ENCODE results near the gene PLCL1.

Gene PLCL1

GRCh38 chr2:198060277-198060676, 255.9 kb downstream of the PLCL1 start:
- DNase-seq (ENCODE audit: low spot score): no peak

GRCh38 chr2:198062826-198063225, 258.4 kb downstream of the PLCL1 start:
- DNase-seq (ENCODE audit: low spot score): no peak

DNA sequence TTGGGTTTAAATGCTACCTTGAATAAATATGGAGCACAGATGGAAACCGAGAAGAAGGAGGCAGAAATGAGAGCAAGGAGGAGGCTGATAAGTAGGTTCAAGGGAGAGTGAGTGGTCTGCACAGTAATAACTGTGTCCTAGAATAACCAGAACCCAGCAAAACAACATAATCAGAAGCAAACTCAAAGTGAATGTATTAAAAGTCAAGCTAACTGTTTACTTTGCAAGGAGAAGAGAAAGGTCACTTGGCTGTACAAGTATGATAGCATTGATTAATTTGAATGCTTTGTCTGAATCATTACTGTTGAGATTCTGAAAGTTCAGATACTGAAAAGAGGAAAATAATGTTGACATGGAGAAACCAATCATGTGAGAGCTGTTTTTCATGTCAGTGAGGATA, 258.8 kb downstream of the PLCL1 start:
- DNase-seq (ENCODE audit: low spot score): no peak

DNA sequence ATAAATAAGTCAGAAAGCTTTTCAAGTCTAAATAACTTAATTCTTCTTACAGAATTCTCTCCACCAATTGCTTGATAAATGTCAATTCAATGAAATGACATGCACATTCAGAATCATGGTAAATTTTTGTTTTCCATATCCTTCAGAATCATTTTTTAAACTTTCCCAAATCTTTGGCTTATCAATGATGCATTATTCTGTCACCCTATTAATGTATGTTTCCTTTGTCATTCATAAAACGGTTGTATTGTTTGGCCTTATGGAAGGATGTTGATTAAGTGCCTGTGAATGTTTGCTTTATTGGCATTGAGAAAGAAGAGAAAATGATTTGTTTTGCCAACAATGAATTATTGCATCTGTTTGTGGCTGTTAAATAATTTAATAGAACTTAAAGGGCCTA, 260.9 kb downstream of the PLCL1 start:
- DNase-seq (ENCODE audit: low spot score): no peak

DNA sequence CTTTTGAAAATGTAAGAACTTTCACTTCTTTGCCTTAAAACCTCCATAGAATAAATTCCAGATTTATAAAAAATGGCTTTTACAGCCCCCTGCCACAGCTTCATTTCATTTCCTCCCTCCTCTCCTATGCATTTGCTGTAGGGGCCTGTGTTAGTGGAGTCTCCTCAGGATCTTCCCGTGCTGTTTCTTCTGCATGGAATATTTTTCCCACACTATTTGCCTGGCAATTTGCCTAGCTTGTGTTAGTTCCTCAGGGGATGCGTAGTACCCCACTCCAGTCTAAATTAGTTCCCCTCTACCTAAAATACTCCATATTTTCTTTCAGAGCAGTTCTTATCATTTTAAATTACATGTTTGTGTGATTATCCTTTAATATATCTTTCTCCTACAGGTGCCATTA, 262.2 kb downstream of the PLCL1 start:
- no peak for DNase-seq (ENCODE audit: low spot score)

DNA sequence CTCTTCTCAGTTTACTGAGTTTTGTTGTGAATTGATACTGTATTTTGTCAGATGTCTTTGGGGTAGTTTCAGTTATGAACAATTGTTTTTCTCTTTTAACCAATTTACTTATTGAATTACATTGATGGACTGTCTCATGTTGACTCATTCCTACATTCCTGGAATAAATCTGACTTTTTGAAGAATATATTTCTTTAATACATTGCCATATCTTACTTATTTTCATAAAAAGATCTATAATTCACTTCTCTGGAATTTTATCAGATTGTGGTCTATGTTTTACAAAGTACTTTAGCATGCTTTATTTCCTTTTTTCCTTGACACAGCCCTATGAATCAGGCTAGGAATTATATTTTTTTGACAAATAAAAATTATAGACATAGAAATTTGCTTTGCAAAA, 268.3 kb downstream of the PLCL1 start:
- DNase-seq (ENCODE audit: low spot score): no peak

DNA sequence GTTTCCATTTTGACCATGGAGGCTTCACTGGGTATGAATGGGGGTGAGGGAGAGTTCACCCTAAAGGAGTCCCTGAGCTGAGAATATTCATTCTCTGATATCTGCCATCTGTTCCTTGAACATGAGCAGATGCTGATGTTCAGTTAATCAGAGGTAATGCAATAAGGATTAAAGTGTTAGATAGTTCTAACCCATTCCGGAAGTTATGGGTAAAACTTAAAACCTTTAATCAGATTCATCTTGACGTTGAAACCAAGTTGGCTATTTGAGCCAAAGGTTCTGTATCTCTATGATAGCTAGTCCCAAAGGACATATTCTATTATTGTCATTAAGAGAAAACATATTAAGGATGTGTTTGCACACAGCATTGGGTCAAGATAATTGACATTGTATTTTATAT, 268.9 kb downstream of the PLCL1 start:
- DNase-seq (ENCODE audit: low spot score): no peak

DNA sequence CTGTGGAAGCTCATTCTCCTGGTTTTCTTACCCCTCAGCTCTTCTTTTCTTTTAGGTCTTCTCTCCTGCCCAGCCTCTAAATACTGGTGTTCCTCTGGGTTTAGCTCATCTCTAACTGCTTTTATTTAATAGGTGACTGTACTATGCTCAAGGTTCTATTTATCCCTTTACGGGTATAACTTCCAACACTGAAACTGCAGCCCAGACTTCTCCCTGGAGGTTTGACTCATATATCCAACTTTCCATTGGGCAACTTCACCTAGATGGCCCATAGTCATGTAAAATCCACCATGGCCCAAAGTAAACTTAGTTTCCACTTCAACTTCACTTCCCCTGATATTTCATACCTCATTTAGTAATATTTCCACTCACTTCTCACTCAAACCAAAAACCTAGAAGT, 273.1 kb downstream of the PLCL1 start:
- DNase-seq (ENCODE audit: low spot score): no peak

GRCh38 chr2:198080879-198081765, 276.7 kb downstream of the PLCL1 start:
- DNase-seq (ENCODE audit: low spot score): no peak

DNA sequence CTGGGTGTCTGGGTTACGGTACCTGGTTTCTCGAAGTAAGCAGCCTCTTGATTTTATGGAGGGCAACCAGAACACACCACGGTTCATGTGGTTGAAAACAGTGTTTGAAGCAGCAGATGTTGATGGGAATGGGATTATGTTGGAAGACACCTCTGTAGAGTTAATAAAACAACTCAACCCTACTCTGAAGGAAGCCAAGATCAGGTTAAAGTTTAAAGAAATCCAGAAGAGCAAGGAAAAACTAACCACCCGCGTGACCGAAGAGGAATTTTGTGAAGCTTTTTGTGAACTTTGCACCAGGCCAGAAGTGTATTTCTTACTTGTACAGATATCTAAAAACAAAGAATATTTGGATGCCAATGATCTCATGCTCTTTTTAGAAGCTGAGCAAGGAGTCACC, 279.8 kb downstream of the PLCL1 start:
- DNase-seq (ENCODE audit: low spot score): no peak

GRCh38 chr2:198096002-198096401, 291.6 kb downstream of the PLCL1 start:
- no peak for DNase-seq (ENCODE audit: low spot score)

- no peak for DNase-seq (ENCODE audit: low spot score)
These were observed 292.6 kb downstream of the PLCL1 start for GRCh38 chr2:198096965-198097364.

- DNase-seq (ENCODE audit: low spot score): no peak
These were observed 293.2 kb downstream of the PLCL1 start for GRCh38 chr2:198097630-198098029.

DNA sequence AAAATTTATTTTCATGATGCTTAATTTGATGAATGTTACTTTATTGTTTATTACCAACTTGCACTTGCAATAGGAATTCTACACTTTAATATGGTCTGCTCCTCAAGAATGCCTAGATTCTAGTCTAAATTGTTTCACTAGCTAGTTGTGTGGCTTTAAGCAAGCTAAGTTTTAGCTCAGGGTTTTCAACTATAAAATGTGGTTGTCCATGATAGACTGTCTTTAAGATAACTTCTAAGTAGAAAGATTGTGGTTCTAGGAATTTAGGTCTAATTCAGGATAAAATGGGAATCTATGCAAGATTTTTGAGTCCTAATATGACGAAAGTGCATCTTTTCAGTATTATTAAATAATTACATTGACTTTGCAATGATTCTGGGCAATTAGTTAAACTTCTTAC, 294.0 kb downstream of the PLCL1 start:
- no peak for DNase-seq (ENCODE audit: low spot score)

GRCh38 chr2:198098918-198099317, 294.5 kb downstream of the PLCL1 start:
- DNase-seq (ENCODE audit: low spot score): no peak

DNA sequence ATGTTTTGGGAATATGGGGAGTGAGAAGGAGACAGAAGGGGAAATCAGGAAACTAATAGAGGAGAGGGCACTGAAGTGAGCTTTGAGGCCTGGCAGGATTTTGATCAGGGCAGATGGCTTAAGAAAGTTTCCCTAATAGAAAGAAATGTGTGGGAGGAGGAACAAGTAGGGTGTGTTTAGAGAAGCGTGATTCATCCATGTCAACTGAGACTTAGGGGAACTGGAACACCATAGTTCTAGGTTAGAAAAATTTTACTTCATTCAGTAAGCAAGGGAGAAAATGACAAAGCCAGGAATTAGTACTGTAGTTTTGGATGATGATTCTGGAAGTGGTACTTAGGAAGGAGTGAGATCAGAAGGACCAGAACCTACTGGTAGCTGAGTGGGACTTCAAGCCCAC, 296.0 kb downstream of the PLCL1 start:
- DNase-seq (ENCODE audit: low spot score): no peak

GRCh38 chr2:198101688-198102087, 297.3 kb downstream of the PLCL1 start:
- no peak for DNase-seq (ENCODE audit: low spot score)

DNA sequence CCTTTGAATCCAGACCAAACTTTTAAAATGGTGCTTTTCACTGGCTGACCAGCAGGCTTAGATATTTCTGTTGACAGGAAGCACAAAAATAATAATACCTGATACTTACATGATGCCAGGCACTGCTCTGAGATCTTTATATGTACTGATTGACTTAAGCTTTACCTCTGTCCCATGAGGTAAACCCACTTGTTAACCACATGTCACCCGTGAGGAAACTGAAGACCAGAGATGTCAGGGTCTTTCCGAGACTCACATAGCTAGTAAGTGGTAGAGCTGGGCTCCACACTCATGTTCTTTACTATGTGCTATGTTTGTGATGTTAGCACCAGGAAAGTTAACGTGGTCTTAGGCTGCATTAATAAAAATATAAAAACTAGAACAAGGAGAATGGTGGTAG, 297.7 kb downstream of the PLCL1 start:
- DNase-seq (ENCODE audit: low spot score): no peak

DNA sequence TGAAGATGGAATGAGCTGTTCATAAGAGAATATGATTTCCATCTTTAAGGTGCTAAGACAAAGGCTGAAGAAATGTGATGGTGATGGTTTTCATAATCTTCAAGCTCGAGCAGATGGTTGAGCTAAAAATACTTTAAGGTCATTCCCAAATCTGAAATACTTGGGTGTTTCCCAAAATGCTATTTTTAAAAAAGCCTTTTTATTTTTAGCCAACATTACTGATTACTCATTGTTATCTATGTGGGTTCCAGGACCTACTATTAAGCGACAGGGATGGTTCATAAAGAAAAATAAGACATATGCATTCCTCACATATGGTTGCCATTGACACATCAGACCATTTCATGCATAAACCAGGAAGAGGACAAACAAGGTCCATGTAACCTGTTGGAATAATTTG, 298.5 kb downstream of the PLCL1 start:
- DNase-seq (ENCODE audit: low spot score): no peak

DNA sequence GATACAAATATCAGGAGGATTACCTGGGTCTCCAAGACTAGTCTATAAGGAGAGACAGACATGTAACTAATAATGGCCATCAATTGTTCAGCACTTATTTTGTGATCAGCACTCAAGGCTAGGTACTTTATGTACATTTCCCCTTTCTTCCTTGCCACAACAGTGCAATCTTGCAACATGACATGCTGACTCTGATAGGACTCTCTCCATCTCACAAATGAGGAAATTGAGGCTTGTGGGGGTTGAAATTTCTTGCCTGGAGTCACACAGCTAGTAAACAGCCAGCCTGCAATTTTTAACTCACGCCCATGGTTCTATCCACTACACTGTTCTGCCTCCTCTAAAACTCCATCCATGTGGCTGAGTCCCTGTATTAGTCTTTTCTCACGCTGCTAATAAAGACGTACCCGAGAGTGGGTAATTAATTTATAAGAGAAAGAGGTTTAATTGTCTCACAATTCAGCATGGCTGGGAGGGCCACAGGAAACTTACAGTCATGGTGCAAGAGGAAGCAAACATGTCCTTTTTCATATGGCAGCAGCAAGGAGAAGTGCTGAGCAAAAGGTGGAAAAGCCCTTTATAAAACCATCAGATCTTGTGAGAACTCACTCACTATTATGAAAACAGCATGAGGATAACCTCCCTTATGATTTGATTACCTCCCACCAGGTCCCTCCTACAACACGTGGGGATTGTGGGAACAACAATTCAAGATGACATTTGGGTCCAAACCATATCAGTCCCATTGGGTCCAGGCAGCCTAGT, 302.4 kb downstream of the PLCL1 start:
- DNase-seq (ENCODE audit: low spot score): no peak

DNA sequence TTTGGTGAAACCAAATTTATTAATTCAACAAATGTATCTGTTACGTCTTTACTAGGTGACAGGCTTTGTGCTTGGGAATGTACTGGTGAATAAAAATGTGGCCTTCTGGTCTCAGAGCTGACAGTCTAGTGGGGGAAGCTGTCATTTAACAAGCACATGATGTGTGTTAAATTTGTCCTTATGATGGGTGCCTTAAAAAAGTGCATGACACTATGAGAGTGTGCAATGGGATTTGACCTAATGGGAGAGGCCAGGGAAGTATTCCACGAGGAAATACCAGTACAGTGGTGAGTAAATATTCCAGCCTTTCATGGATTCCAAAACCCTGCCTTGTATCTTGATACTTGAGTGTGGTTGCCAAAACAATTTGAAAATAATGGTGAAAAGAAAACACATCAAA, 308.9 kb downstream of the PLCL1 start:
- no peak for DNase-seq (ENCODE audit: low spot score)

DNA sequence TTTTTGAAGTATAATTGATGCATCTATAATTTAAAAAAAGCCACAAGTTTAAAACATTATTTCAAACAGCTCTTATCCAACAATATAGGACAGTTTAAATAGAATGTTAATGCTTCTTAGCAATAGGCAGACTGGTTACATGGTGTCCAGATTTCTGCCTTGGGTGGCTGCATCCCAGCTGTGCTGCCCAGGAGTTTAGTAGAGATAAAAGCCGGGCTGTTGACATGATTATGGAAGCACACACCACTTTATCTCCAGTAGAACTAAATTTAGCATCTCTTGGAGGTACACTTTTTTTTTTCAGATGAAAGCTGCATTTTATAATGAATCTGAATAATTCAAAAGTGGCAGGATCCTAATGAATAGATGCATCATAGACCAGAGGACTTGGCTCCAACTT, 309.7 kb downstream of the PLCL1 start:
- DNase-seq (ENCODE audit: low spot score): no peak

- no peak for DNase-seq (ENCODE audit: low spot score)
These were observed 310.8 kb downstream of the PLCL1 start for GRCh38 chr2:198115201-198115600.

GRCh38 chr2:198116756-198117155, 312.4 kb downstream of the PLCL1 start:
- no peak for DNase-seq (ENCODE audit: low spot score)

Measured in hematopoietic multipotent progenitor cell treated with erythropoietin and hydrocortisone succinate and interleukin-3 and kit ligand, for 17 days (in vitro differentiated cells).